Stimulated activated CD8-positive, alpha-beta memory T cell treated with anti-CD3 and anti-CD28 coated beads, Interleukin-2, amount 100 ng/mL, for 1 hour (primary cell): ENCODE data around the gene BEST1.
"Not testable (repeated sequence)": the region's sequence is repeated elsewhere in the genome, so short reads cannot be mapped to it uniquely, and the experiment has no call there.

Experiments
- DNase-seq, 2 donors: peaks; one replicate each; pipeline ENCODE4 v3.0.0-alpha.2; 2020; ENCODE audit warnings: low read depth in 2 of 2

BEST1 gene

GRCh38 chr11:61964058-61964665 lies 14.0 kb downstream of the BEST1 start:
- no peak for DNase-seq

- DNase-seq = not testable (repeated sequence)
Measured at GRCh38 chr11:61964666-61965271, 14.6 kb downstream of the BEST1 start.

- no peak for DNase-seq
Measured at GRCh38 chr11:61966734-61967115, 16.6 kb downstream of the BEST1 start.

GRCh38 chr11:61967116-61967923 lies 17.2 kb downstream of the BEST1 start, which contains the start of gene FTH1:
TSS of gene FTH1 (minus strand) at chr11:61967634. CDS start at chr11:61967425, 209 bp downstream.
- DNase-seq = peak; percentile 82 to 84

GRCh38 chr11:61967924-61968757 lies 18.0 kb downstream of the BEST1 start:
- DNase-seq = no peak

- no peak for DNase-seq
Measured at GRCh38 chr11:61968758-61969390, 18.7 kb downstream of the BEST1 start.

- no peak for DNase-seq
Measured at GRCh38 chr11:61969391-61969758, 19.2 kb downstream of the BEST1 start.

GRCh38 chr11:61969838-61970662 lies 19.9 kb downstream of the BEST1 start:
- DNase-seq = no peak

- DNase-seq = no peak
Measured at GRCh38 chr11:61971248-61972111, 21.3 kb downstream of the BEST1 start.

- DNase-seq = no peak
Measured at GRCh38 chr11:61972112-61972671, 22.0 kb downstream of the BEST1 start.

- no peak for DNase-seq
Measured at GRCh38 chr11:61972672-61973475, 22.7 kb downstream of the BEST1 start.

- DNase-seq = no peak
Measured at GRCh38 chr11:61973476-61974162, 23.5 kb downstream of the BEST1 start.

- DNase-seq = no peak
Measured at GRCh38 chr11:61974766-61975631, 24.8 kb downstream of the BEST1 start.

GRCh38 chr11:61975638-61976419 lies 25.7 kb downstream of the BEST1 start:
- DNase-seq = no peak

- DNase-seq = no peak
Measured at GRCh38 chr11:61976420-61976800, 26.3 kb downstream of the BEST1 start.

GRCh38 chr11:61976813-61977475 lies 26.8 kb downstream of the BEST1 start:
- DNase-seq = no peak
